Kidney (tissue), 14 donors: ENCODE results near the gene P2RX2. TPM values are rescaled to one million over a fixed set of nuclear protein-coding genes. Genes with fewer than 3 reads are reported as not detected.

Experiments
- DNase-seq, 5 donors: peaks; one replicate each; pipeline ENCODE4 v3.0.0-alpha.2; 2013 to 2020
- FAIRE-seq: peaks from 2 replicates; lab custom pipeline; 2012; peaks lifted over from hg19 to GRCh38; lab: Jason Lieb, UNC
- H3K27ac ChIP-seq, 2 donors: one replicate each; pipeline ENCODE4 v1.7.0; 2013; ENCODE audit warnings: low read depth in 2 of 2, low read length in 2 of 2, inconsistent platforms in 1 of 2
- H3K27me3 ChIP-seq: one replicate; pipeline ENCODE4 v1.7.1; 2013; ENCODE audit warnings: low read length, inconsistent platforms; ENCODE audit not compliant: control insufficient read depth, insufficient read depth
- H3K36me3 ChIP-seq, 3 donors: one replicate each; pipeline versions ENCODE4 v1.7.0 to v1.7.1; 2013; ENCODE audit warnings: low read length in 3 of 3, control low read depth in 1 of 3, inconsistent platforms in 1 of 3; ENCODE audit not compliant: insufficient read depth in 3 of 3, control insufficient read depth in 2 of 3
- H3K4me1 ChIP-seq, 3 donors: one replicate each; pipeline versions ENCODE4 v1.7.0 to v1.7.1; 2013; ENCODE audit warnings: low read length in 3 of 3, inconsistent platforms in 1 of 3, low read depth in 1 of 3; ENCODE audit not compliant: control insufficient read depth in 2 of 3, insufficient read depth in 2 of 3
- H3K4me3 ChIP-seq, 3 donors: one replicate each; pipeline versions ENCODE4 v1.7.0 to v1.8.1; 2013; ENCODE audit warnings: low read length in 3 of 3, control low read depth in 1 of 3, inconsistent platforms in 1 of 3
- H3K9ac ChIP-seq, 3 donors: one replicate each; pipeline versions ENCODE4 v1.7.0 to v1.7.1; 2013; ENCODE audit warnings: low read length in 3 of 3, control low read depth in 1 of 3, inconsistent platforms in 1 of 3
- H3K9me3 ChIP-seq, 3 donors: one replicate each; pipeline versions ENCODE4 v1.7.0 to v1.7.1; 2013; ENCODE audit warnings: low read length in 3 of 3, control low read depth in 1 of 3, inconsistent platforms in 1 of 3; ENCODE audit not compliant: control insufficient read depth in 2 of 3, insufficient read depth in 1 of 3
- CTCF ChIP-seq: IDR thresholded peaks from 3 replicates; pipeline ENCODE4 v1.5.1; 2012; ENCODE audit warnings: mild to moderate bottlenecking, moderate library complexity, borderline replicate concordance; ENCODE audit not compliant: insufficient read depth; ENCODE audit errors: extremely low read depth
- intact Hi-C: fragments of 100-400 bp; cut with DNase I; formaldehyde crosslinking; loops from one replicate; pipeline ENCODE4 v1.11.1; 2022
- polyA plus RNA-seq: library from polyadenylated mRNA; stranded (reverse); fragments of 350-450 nt; fragmentation: Illumina TruSeq; extraction: RNeasy Lipid Tissue Mini Kit (QIAGEN cat#74804); gene quantifications from one replicate; pipeline ENCODE4 v1.2.3, GENCODE V29; 2014; ENCODE audit warnings: low read depth, low replicate concordance; ENCODE audit not compliant: insufficient read depth
- total RNA-seq: library from RNA; stranded (reverse); fragmentation: NEBNext Ultra II Directional; extraction: Animal tissue kit (Norgen Biotek cat#: 25700); gene quantifications from one replicate; pipeline ENCODE4 v1.2.1, GENCODE V29; 2021
- donor health status: control.
- donor health status: control.
- donor health status: control.
- donor health status: control.
- donor health status: control.
- donor health status: DM: yes; HTN: yes; CAD: no.
- donor health status: Normal renal cell carcinoma (clear cell type).

P2RX2 gene
- total and polyA plus RNA-seq, 2 donors from 2014 or later = 0.19 to 0.37 TPM

GRCh38 chr12:132638541-132639408 lies 20.2 kb downstream of the P2RX2 start:
- Histone ChIP-seq H3K36me3 (peaks cover 2 to 19% (median 8%) of the 10 kb centered on the region in 3 donors), H3K27me3 (no peaks in the 10 kb centered on the region), H3K4me3 (no peak overlapping the region), H3K27ac (no peak overlapping the region), H3K9me3 (no peaks in the 10 kb centered on the region), H3K9ac (no peak overlapping the region), H3K4me1 (peaks cover 0 to 2% (median 0%) of the 10 kb centered on the region in 3 donors)
- no peak for FAIRE-seq
- intact Hi-C loops = no loop called here
- peak; percentile 67 for TF ChIP-seq CTCF
- peak in 4 of 5 donors; percentile 58 to 73 (median 66) for DNase-seq

- FAIRE-seq = no peak
- DNase-seq = no peak
- no peak for TF ChIP-seq CTCF
- H3K27me3 ChIP-seq = no peaks in the 10 kb centered on the region
- intact Hi-C loops = no loop called here
- peaks cover 2 to 18% (median 8%) of the 10 kb centered on the region in 3 donors for H3K36me3 ChIP-seq
- peaks cover 0 to 2% (median 0%) of the 10 kb centered on the region in 3 donors for H3K4me1 ChIP-seq
- no peak overlapping the region for H3K4me3 ChIP-seq
- no peak overlapping the region for H3K27ac ChIP-seq
- H3K9ac ChIP-seq = no peak overlapping the region
- no peaks in the 10 kb centered on the region for H3K9me3 ChIP-seq
Measured at GRCh38 chr12:132639956-132640520, 21.5 kb downstream of the P2RX2 start.

- no peak for DNase-seq
- Histone ChIP-seq H3K36me3 (peaks cover 0 to 12% (median 5%) of the 10 kb centered on the region in 3 donors), H3K4me3 (no peak overlapping the region), H3K9ac (no peak overlapping the region), H3K9me3 (no peaks in the 10 kb centered on the region), H3K27me3 (no peaks in the 10 kb centered on the region), H3K4me1 (peaks cover 0 to 2% (median 0%) of the 10 kb centered on the region in 3 donors), H3K27ac (no peak overlapping the region)
- intact Hi-C loops = no loop called here
- no peak for FAIRE-seq
- no peak for TF ChIP-seq CTCF
Measured at GRCh38 chr12:132640936-132641335, 22.4 kb downstream of the P2RX2 start.
